Left ventricle myocardium inferior (tissue), 1 donor: ENCODE data around the gene HDAC7. TPM values are rescaled to one million over a fixed set of nuclear protein-coding genes. Genes with fewer than 3 reads are reported as not detected.
A peak's percentile ranks its signal among the peaks of the same experiment; 100 is the strongest.

Experiments used
- DNase-seq: peaks from one replicate; pipeline ENCODE4 v3.0.0-alpha.2; 2020
- H3K27ac ChIP-seq: fragments of 200-600 bp; replicated peaks from 2 replicates; pipeline ENCODE4 v1.8.0; 2021
- H3K27me3 ChIP-seq: fragments of 200-600 bp; 2 replicates; pipeline ENCODE4 v1.8.0; 2021; ENCODE audit warnings: low read depth
- H3K36me3 ChIP-seq: fragments of 200-600 bp; 2 replicates; pipeline ENCODE4 v1.8.0; 2021
- H3K4me1 ChIP-seq: fragments of 200-600 bp; 2 replicates; pipeline ENCODE4 v1.8.0; 2021
- H3K4me3 ChIP-seq: fragments of 200-600 bp; 2 replicates; pipeline ENCODE4 v1.8.0; 2021; ENCODE audit warnings: mild to moderate bottlenecking, moderate library complexity
- H3K9me3 ChIP-seq: fragments of 200-600 bp; replicated peaks from 2 replicates; pipeline ENCODE4 v1.8.0; 2021
- CTCF ChIP-seq: fragments of 200-600 bp; IDR thresholded peaks from 2 replicates; pipeline ENCODE4 v1.8.0; 2021; ENCODE audit warnings: antibody characterized with exemption, mild to moderate bottlenecking, borderline replicate concordance
- intact Hi-C: fragments of 100-400 bp; cut with micrococcal nuclease; formaldehyde crosslinking; loops from one replicate; pipeline ENCODE4 v1.11.0; 2022
- total RNA-seq: library from RNA; stranded (reverse); fragmentation: NEBNext Ultra II Directional; extraction: Animal tissue kit (Norgen Biotek cat#: 25700); gene quantifications from one replicate; pipeline ENCODE4 v1.2.1, GENCODE V29; 2021
- donor health status: DM: no; HTN: yes; CAD: no; lungs with severe emphysema.

HDAC7 gene
- total RNA-seq, 1 donor from 2014 or later: 47.1 TPM

GRCh38 chr12:47777741-47778558 is 41.8 kb downstream of the HDAC7 start:
- peak; percentile 49 for DNase-seq
- intact Hi-C loops: loop anchor here (10.0 kb wide), 1 partner anchor 57 kb away; no protein-coding TSS in a partner anchor
- no peak for TF ChIP-seq CTCF
- Histone ChIP-seq H3K4me1 (peaks cover 75% of the 10 kb centered on the region), H3K4me3 (no peak overlapping the region), H3K9me3 (no peaks in the 10 kb centered on the region), H3K36me3 (peaks cover 23% of the 10 kb centered on the region), H3K27ac (peak overlapping the region; percentile 71), H3K27me3 (no peaks in the 10 kb centered on the region)

GRCh38 chr12:47777151-47777550 is 42.6 kb downstream of the HDAC7 start:
- no peak for TF ChIP-seq CTCF
- Histone ChIP-seq H3K9me3 (no peaks in the 10 kb centered on the region), H3K4me3 (no peak overlapping the region), H3K27me3 (no peaks in the 10 kb centered on the region), H3K36me3 (peaks cover 15% of the 10 kb centered on the region), H3K27ac (peak overlapping the region; percentile 71), H3K4me1 (peaks cover 77% of the 10 kb centered on the region)
- intact Hi-C loops: loop anchor here (10.0 kb wide), 1 partner anchor 58 kb away; no protein-coding TSS in a partner anchor
- DNase-seq: no peak

- peaks cover 79% of the 10 kb centered on the region for H3K4me1 ChIP-seq
- no peak overlapping the region for H3K4me3 ChIP-seq
- H3K27ac ChIP-seq: peak overlapping the region; percentile 71
- no peaks in the 10 kb centered on the region for H3K9me3 ChIP-seq
- TF ChIP-seq CTCF: no peak
- H3K36me3 ChIP-seq: peaks cover 10% of the 10 kb centered on the region
- intact Hi-C loops: loop anchor here (10.0 kb wide), 1 partner anchor 58 kb away; no protein-coding TSS in a partner anchor
- H3K27me3 ChIP-seq: no peaks in the 10 kb centered on the region
- no peak for DNase-seq
Observed at GRCh38 chr12:47776471-47777143, 43.1 kb downstream of the HDAC7 start.

GRCh38 chr12:47775100-47775911 is 44.4 kb downstream of the HDAC7 start:
- H3K36me3 ChIP-seq: no peaks in the 10 kb centered on the region
- no peak for DNase-seq
- no peak overlapping the region for H3K4me3 ChIP-seq
- H3K27ac ChIP-seq: peak overlapping the region; percentile 71
- H3K27me3 ChIP-seq: no peaks in the 10 kb centered on the region
- no peaks in the 10 kb centered on the region for H3K9me3 ChIP-seq
- no peak for TF ChIP-seq CTCF
- peaks cover 79% of the 10 kb centered on the region for H3K4me1 ChIP-seq
- intact Hi-C loops: loop anchor here (10.0 kb wide), 1 partner anchor 59 kb away; no protein-coding TSS in a partner anchor

GRCh38 chr12:47774663-47775062 is 45.0 kb downstream of the HDAC7 start:
- Histone ChIP-seq H3K4me3 (no peak overlapping the region), H3K4me1 (peaks cover 74% of the 10 kb centered on the region), H3K27me3 (no peaks in the 10 kb centered on the region), H3K27ac (peak overlapping the region; percentile 71), H3K9me3 (no peaks in the 10 kb centered on the region), H3K36me3 (no peaks in the 10 kb centered on the region)
- no peak for TF ChIP-seq CTCF
- DNase-seq: no peak
- intact Hi-C loops: loop anchor here (10.0 kb wide), 1 partner anchor 60 kb away; no protein-coding TSS in a partner anchor
